ENCODE results near the gene UMODL1. TPM values are rescaled to one million over a fixed set of nuclear protein-coding genes. Genes with fewer than 3 reads are reported as not detected.

Gene UMODL1
- total RNA-seq, 2 experiments from 2014 or later, result 0.42 to 0.49 TPM

- no peak for ATAC-seq (ENCODE audit: poor library complexity)
- Mint-ChIP-seq H3K27ac (no peak overlapping the region), H3K9me3 (no peaks in the 10 kb centered on the region), H3K27me3 (no peaks in the 10 kb centered on the region), H3K36me3 (ENCODE audit: low read depth) (no peaks in the 10 kb centered on the region), H3K4me3 (no peak overlapping the region), H3K4me1 (ENCODE audit: low read depth) (peaks cover 9% of the 10 kb centered on the region)
- POLR2A ChIA-PET, result interaction anchor here (1.9 kb wide), 1 partner anchor 71 kb away, joined by 4 read pairs; no protein-coding TSS in a partner anchor
- no peaks in the 10 kb centered on the region for H3K9me3 ChIP-seq (ENCODE audit: control insufficient read depth in 1 of 2, insufficient read depth in 1 of 2, low read length in 2 of 2)
- intact Hi-C loops (cut with DNase I, micrococcal nuclease), result loop anchor here in 1 of 2 experiments (5.0 kb wide), 1 partner anchor 39 kb away; no protein-coding TSS in a partner anchor
- TF ChIP-seq CTCF (IDR thresholded peaks at IDR 0.05), result no peak
- DNase-seq, result peak in 1 of 14 experiments; percentile 4
- H3K27ac ChIP-seq (ENCODE audit: low read depth in 1 of 2, low read length in 2 of 2), result no peak overlapping the region
- no peaks in the 10 kb centered on the region for H3K36me3 ChIP-seq (ENCODE audit: insufficient read depth, low read length)
- H3K27me3 ChIP-seq (ENCODE audit: control insufficient read depth in 1 of 2, insufficient read depth in 2 of 2, low read length in 2 of 2), result no peaks in the 10 kb centered on the region
- peaks cover 7% of the 10 kb centered on the region for H3K4me1 ChIP-seq (ENCODE audit: insufficient read depth, low read length)
- no peak overlapping the region for H3K4me3 ChIP-seq (ENCODE audit: low read length)
- CTCF ChIA-PET, result no interaction called here
These were observed 77.5 kb downstream of the UMODL1 start for GRCh38 chr21:42148584-42148983.

DNA sequence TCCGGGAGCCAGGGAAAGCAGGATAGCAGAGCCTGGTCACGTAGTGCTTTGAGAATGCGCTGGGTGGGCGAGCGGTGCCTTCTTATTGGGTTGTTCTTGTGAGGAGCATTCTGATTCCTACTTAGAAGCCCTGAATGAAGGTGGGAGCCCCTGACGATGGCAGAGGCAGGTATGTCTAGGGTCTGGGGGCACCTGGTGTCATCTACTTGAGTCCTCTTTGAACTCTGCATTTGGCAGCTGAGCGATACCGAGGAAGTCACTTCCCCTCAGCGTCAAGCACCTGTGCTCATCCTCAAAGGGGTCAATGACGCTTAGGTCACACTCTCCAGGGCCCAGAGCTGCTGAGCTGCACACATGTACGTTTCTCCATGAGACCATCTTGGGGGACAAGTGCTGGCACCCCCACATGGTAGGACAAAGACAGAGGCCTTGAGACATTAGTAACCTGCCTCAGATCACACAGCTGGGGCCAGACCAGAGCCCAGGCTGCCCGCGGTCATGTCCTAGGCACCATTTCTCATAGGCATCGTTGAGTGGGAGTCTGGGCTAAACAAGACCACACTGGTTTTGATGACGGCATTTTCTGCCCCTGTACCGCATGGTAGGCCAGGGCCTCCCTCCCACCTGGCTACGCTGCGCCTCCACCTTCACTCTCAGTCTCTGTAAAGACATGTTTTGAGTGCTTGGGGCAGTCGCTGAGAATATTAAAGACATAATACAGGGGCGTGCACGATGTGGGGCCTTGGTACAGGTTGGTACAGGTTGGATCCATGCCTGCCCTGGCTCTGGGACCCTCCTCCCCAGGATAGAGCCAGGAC is 78.7 kb downstream of the UMODL1 start:
- no peak overlapping the region for H3K27ac Mint-ChIP-seq
- no peak for ATAC-seq (ENCODE audit: poor library complexity)
- H3K9me3 Mint-ChIP-seq, result no peaks in the 10 kb centered on the region
- TF ChIP-seq CTCF (IDR thresholded peaks at IDR 0.05), result no peak
- Histone ChIP-seq H3K27me3 (ENCODE audit: control insufficient read depth in 1 of 2, insufficient read depth in 2 of 2, low read length in 2 of 2) (no peaks in the 10 kb centered on the region), H3K36me3 (ENCODE audit: insufficient read depth, low read length) (no peaks in the 10 kb centered on the region), H3K27ac (ENCODE audit: low read depth in 1 of 2, low read length in 2 of 2) (no peak overlapping the region), H3K4me1 (ENCODE audit: insufficient read depth, low read length) (peaks cover 7% of the 10 kb centered on the region), H3K9me3 (ENCODE audit: control insufficient read depth in 1 of 2, insufficient read depth in 1 of 2, low read length in 2 of 2) (no peaks in the 10 kb centered on the region), H3K4me3 (ENCODE audit: low read length) (no peak overlapping the region)
- peak in 1 of 14 experiments; percentile 22 for DNase-seq
- ChIA-PET POLR2A (no interaction called here), CTCF (no interaction called here)
- no peak overlapping the region for H3K4me3 Mint-ChIP-seq
- H3K36me3 Mint-ChIP-seq (ENCODE audit: low read depth), result no peaks in the 10 kb centered on the region
- intact Hi-C loops (cut with DNase I, micrococcal nuclease), result loop anchor here in 1 of 2 experiments (5.0 kb wide), 1 partner anchor 37 kb away; no protein-coding TSS in a partner anchor
- no peaks in the 10 kb centered on the region for H3K27me3 Mint-ChIP-seq
- peaks cover 9% of the 10 kb centered on the region for H3K4me1 Mint-ChIP-seq (ENCODE audit: low read depth)

DNA sequence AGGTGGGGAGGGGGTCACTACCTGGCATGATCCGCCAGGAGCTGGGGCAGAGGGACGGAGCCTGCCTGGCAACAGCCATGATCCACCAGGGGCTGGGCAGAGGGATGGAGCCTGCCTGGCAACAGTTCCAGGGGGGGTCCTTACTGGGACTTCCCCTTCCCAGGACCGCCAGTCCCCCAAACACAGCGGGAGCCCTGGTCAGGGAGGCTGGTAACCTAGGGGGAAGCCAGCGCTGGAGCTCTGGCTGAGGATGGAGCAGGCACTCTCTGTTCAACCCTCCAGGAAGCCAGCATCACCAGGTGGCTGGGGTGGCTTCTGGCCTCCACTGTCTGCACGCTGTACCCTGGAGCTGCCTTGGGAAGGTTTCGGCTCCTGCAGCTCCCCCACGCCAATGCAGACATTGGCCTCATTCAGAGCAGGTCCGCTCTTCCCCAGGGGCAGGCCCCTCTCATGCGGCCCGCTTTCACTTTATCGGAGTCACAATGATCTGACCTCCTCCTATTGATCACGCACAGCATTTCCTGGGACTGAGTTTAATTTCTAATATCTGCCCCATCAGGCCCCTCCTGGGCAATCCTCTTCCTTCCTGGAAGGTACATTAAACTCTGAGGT is 79.5 kb downstream of the UMODL1 start:
- DNase-seq, result peak in 1 of 14 experiments; percentile 25
- peaks cover 5% of the 10 kb centered on the region for H3K4me1 Mint-ChIP-seq (ENCODE audit: low read depth)
- ATAC-seq (ENCODE audit: poor library complexity), result no peak
- ChIA-PET POLR2A (no interaction called here), CTCF (no interaction called here)
- Histone ChIP-seq H3K9me3 (ENCODE audit: control insufficient read depth in 1 of 2, insufficient read depth in 1 of 2, low read length in 2 of 2) (no peaks in the 10 kb centered on the region), H3K4me1 (ENCODE audit: insufficient read depth, low read length) (peaks cover 5% of the 10 kb centered on the region), H3K4me3 (ENCODE audit: low read length) (no peak overlapping the region), H3K36me3 (ENCODE audit: insufficient read depth, low read length) (no peaks in the 10 kb centered on the region), H3K27me3 (ENCODE audit: control insufficient read depth in 1 of 2, insufficient read depth in 2 of 2, low read length in 2 of 2) (no peaks in the 10 kb centered on the region), H3K27ac (ENCODE audit: low read depth in 1 of 2, low read length in 2 of 2) (no peak overlapping the region)
- H3K9me3 Mint-ChIP-seq, result no peaks in the 10 kb centered on the region
- intact Hi-C loops (cut with DNase I, micrococcal nuclease), result no loop called here
- H3K4me3 Mint-ChIP-seq, result no peak overlapping the region
- no peaks in the 10 kb centered on the region for H3K27me3 Mint-ChIP-seq
- H3K36me3 Mint-ChIP-seq (ENCODE audit: low read depth), result no peaks in the 10 kb centered on the region
- H3K27ac Mint-ChIP-seq, result no peak overlapping the region
- no peak for TF ChIP-seq CTCF (IDR thresholded peaks at IDR 0.05)

Measured in CD4-positive, alpha-beta T cell (primary cell).